ENCODE data around the gene MRPL44.

Gene MRPL44

GRCh38 chr2:223957092-223957851, at the start of gene MRPL44:
Gene MRPL44, plus strand, starts transcription at chr2:223957463. Its CDS starts 10 bp downstream, at chr2:223957473.
- peak; percentile 92 for DNase-seq

- no peak for DNase-seq
Measured at GRCh38 chr2:223908304-223908998, 48.8 kb upstream of the MRPL44 start.

- DNase-seq: no peak
Measured at GRCh38 chr2:223909001-223909741, 48.1 kb upstream of the MRPL44 start.

GRCh38 chr2:223914324-223914723, 42.9 kb upstream of the MRPL44 start:
- no peak for DNase-seq

- DNase-seq: no peak
Measured at GRCh38 chr2:223915071-223915470, 42.2 kb upstream of the MRPL44 start.

GRCh38 chr2:223916181-223916920, 40.9 kb upstream of the MRPL44 start:
- DNase-seq: no peak

GRCh38 chr2:223918671-223919134, 38.6 kb upstream of the MRPL44 start:
- no peak for DNase-seq

GRCh38 chr2:223920109-223920508, 37.2 kb upstream of the MRPL44 start:
- no peak for DNase-seq

GRCh38 chr2:223921204-223921603, 36.1 kb upstream of the MRPL44 start:
- DNase-seq: no peak

- no peak for DNase-seq
Measured at GRCh38 chr2:223922308-223922707, 35.0 kb upstream of the MRPL44 start.

- no peak for DNase-seq
Measured at GRCh38 chr2:223923976-223924375, 33.3 kb upstream of the MRPL44 start.

GRCh38 chr2:223925106-223925505, 32.2 kb upstream of the MRPL44 start:
- no peak for DNase-seq

GRCh38 chr2:223928113-223929006, 28.9 kb upstream of the MRPL44 start:
- DNase-seq: no peak

- no peak for DNase-seq
Measured at GRCh38 chr2:223929571-223930102, 27.6 kb upstream of the MRPL44 start.

- no peak for DNase-seq
Measured at GRCh38 chr2:223930103-223930976, 26.9 kb upstream of the MRPL44 start.

GRCh38 chr2:223932816-223933800, 24.2 kb upstream of the MRPL44 start:
- no peak for DNase-seq

- DNase-seq: no peak
Measured at GRCh38 chr2:223934870-223935269, 22.4 kb upstream of the MRPL44 start.

- DNase-seq: no peak
Measured at GRCh38 chr2:223935459-223936125, 21.7 kb upstream of the MRPL44 start.

Measured in NK-92 treated with Interleukin-12 subunit alpha and Interleukin-12 subunit beta, amount 100 ng/mL, for 24 hours (cell line).